DOHH2 (cell line): ENCODE measurements around the gene RPL7L1.

ENCODE experiments used
- H3F3A ChIP-seq: fragments of 200-600 bp; sonication (generic), shearing (Covaris generic); 2 replicates; pipeline ENCODE4 v1.6.0; 2016; ENCODE audit warnings: antibody characterized with exemption, mild to moderate bottlenecking; ENCODE audit not compliant: control insufficient read depth, insufficient read depth
- H3K27ac ChIP-seq: fragments of 200-600 bp; sonication (generic); 2 replicates; pipeline ENCODE4 v1.5.1; 2014; ENCODE audit warnings: low read depth, mild to moderate bottlenecking, low read length, moderate library complexity
- H3K27me3 ChIP-seq: fragments of 200-600 bp; sonication (generic); 2 replicates; pipeline ENCODE4 v1.6.1; 2014; ENCODE audit warnings: mild to moderate bottlenecking, low read length, mixed read lengths; ENCODE audit not compliant: control insufficient read depth
- H3K36me3 ChIP-seq: fragments of 200-600 bp; sonication (generic); 2 replicates; pipeline ENCODE4 v1.6.1; 2014; ENCODE audit warnings: mild to moderate bottlenecking, low read length, moderate library complexity, mixed read lengths; ENCODE audit not compliant: control insufficient read depth
- H3K4me1 ChIP-seq: fragments of 200-600 bp; sonication (generic); 2 replicates; pipeline ENCODE4 v1.6.1; 2014; ENCODE audit warnings: mild to moderate bottlenecking, low read length, mixed read lengths; ENCODE audit not compliant: control insufficient read depth
- H3K4me2 ChIP-seq: fragments of 200-600 bp; sonication (generic); 2 replicates; pipeline ENCODE4 v1.6.0; 2014; ENCODE audit warnings: mild to moderate bottlenecking, low read length, moderate library complexity
- H3K4me3 ChIP-seq: fragments of 200-600 bp; sonication (generic); 2 replicates; pipeline ENCODE4 v1.5.1; 2014; ENCODE audit warnings: mild to moderate bottlenecking, low read length, mixed read lengths
- H3K79me2 ChIP-seq: fragments of 200-600 bp; sonication (generic); 2 replicates; pipeline ENCODE4 v1.6.1; 2014; ENCODE audit warnings: mild to moderate bottlenecking, low read length, mixed read lengths; ENCODE audit not compliant: control insufficient read depth
- H3K9me2 ChIP-seq: fragments of 200-600 bp; sonication (generic); replicated peaks from 2 replicates; pipeline ENCODE4 v1.6.1; 2014; ENCODE audit warnings: mild to moderate bottlenecking, low read length, mixed read lengths; ENCODE audit not compliant: control insufficient read depth
- H3K9me3 ChIP-seq: fragments of 200-600 bp; sonication (generic); 2 replicates; pipeline ENCODE4 v1.6.1; 2014; ENCODE audit warnings: antibody characterized with exemption, low read length, mixed read lengths; ENCODE audit not compliant: control insufficient read depth, insufficient read depth
- H4K20me1 ChIP-seq: fragments of 200-600 bp; sonication (generic); 2 replicates; pipeline ENCODE4 v1.6.0; 2014; ENCODE audit warnings: low read depth, mild to moderate bottlenecking, antibody characterized with exemption, low read length, moderate library complexity; ENCODE audit not compliant: control insufficient read depth, insufficient read depth
- EZH2phosphoT487 ChIP-seq: fragments of 200-600 bp; sonication (generic); IDR thresholded peaks from 2 replicates; pipeline ENCODE4 v1.6.1; 2017; ENCODE audit warnings: borderline replicate concordance, mild to moderate bottlenecking, antibody characterized with exemption, low read length, moderate library complexity, mixed read lengths
- TF ChIP-seq, protein P1 (sequence below): fragments of 200-600 bp; sonication (generic); IDR thresholded peaks from one replicate; pipeline ENCODE4 v1.5.1; 2014; ENCODE audit warnings: antibody characterized with exemption, mild to moderate bottlenecking, low read depth, low read length; ENCODE audit not compliant: poor library complexity, severe bottlenecking

RPL7L1 gene

DNA sequence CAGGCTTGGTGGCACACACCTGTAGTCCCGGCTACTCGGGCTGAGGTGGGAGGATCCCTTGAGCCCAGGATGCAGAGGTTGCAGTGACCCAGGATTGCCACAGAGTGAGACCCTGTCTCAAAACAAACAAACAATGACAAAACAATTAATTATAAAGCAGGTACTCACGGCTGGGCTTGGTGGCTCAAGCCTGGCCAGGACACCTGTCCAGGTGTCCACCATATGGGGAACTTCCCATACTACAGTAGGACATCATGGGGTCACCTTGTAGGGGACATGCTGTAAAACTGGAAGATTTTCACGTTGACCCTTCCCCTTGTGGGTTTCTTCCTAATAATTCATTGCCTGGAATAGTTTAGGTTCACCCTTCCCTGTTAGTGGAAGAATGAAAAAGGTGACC is 30.7 kb upstream of the RPL7L1 start:
- TF ChIP-seq, protein P1, sequence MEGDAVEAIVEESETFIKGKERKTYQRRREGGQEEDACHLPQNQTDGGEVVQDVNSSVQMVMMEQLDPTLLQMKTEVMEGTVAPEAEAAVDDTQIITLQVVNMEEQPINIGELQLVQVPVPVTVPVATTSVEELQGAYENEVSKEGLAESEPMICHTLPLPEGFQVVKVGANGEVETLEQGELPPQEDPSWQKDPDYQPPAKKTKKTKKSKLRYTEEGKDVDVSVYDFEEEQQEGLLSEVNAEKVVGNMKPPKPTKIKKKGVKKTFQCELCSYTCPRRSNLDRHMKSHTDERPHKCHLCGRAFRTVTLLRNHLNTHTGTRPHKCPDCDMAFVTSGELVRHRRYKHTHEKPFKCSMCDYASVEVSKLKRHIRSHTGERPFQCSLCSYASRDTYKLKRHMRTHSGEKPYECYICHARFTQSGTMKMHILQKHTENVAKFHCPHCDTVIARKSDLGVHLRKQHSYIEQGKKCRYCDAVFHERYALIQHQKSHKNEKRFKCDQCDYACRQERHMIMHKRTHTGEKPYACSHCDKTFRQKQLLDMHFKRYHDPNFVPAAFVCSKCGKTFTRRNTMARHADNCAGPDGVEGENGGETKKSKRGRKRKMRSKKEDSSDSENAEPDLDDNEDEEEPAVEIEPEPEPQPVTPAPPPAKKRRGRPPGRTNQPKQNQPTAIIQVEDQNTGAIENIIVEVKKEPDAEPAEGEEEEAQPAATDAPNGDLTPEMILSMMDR = no peak
- no peak for TF ChIP-seq EZH2phosphoT487
- Histone ChIP-seq H3K4me3 (no peak overlapping the region), H3K9me3 (no peaks in the 10 kb centered on the region), H3K79me2 (no peaks in the 10 kb centered on the region), H3K36me3 (peaks cover 10% of the 10 kb centered on the region), H3K4me1 (no peaks in the 10 kb centered on the region), H3K27ac (no peak overlapping the region), H3K4me2 (no peak overlapping the region), H3K27me3 (no peaks in the 10 kb centered on the region), H3F3A (peaks cover 3% of the 10 kb centered on the region; the same call in 1 of the 2 replicates), H4K20me1 (0 out of 2 replicates have a peak, but pooled peaks cover 3% of the 10 kb centered on the region), H3K9me2 (no peaks in the 10 kb centered on the region)

DNA sequence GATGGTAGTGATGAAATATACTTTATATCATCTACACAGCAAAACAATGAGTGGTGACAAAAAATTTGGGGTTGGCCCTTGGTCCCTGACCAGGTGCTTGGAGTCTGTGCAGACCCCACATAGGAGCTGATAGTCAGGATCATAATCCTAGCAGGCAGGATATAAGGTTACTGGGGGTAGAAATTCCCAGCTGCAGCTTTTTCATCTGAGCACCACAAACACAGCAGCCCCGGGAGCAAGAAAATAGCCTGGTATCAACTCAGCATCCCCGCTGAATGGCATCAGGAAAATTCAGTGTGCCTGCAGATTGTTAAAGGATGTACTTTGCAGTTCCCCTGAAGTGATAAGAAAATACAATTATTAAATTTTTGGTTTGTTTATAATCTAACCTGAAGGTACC is 27.8 kb upstream of the RPL7L1 start:
- no peaks in the 10 kb centered on the region for H3K9me3 ChIP-seq
- no peak overlapping the region for H3K4me3 ChIP-seq
- H3K4me1 ChIP-seq = no peaks in the 10 kb centered on the region
- no peaks in the 10 kb centered on the region for H3K27me3 ChIP-seq
- H3K4me2 ChIP-seq = no peak overlapping the region
- H3K79me2 ChIP-seq = no peaks in the 10 kb centered on the region
- peaks cover 32% of the 10 kb centered on the region for H3K36me3 ChIP-seq
- no peaks in the 10 kb centered on the region for H3K9me2 ChIP-seq
- H3K27ac ChIP-seq = no peak overlapping the region
- no peaks in the 10 kb centered on the region for H4K20me1 ChIP-seq
- H3F3A ChIP-seq = no peaks in the 10 kb centered on the region
- no peak for TF ChIP-seq EZH2phosphoT487
- TF ChIP-seq, protein P1 = no peak

DNA sequence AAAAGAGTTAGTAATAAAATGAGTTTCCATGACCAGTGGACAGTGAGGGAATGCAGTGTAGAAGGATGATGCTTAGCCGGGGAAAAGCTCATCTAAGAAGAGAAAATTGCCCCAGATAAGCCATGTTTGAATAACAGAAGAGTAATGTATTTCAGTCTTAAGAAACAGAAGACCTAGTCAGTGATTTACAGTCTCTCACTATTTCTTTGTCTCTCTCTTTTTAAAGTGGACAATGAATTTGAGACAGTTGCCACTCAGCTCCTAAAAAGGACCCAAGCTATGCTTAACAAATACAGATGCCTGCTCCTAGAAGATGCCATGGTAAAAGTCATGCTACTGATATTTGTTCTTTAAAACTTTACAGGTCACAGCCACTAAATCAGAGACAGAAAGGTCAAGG is 19.4 kb upstream of the RPL7L1 start:
- no peaks in the 10 kb centered on the region for H3K4me1 ChIP-seq
- no peak overlapping the region for H3K27ac ChIP-seq
- no peaks in the 10 kb centered on the region for H3K9me3 ChIP-seq
- H3K4me3 ChIP-seq = no peak overlapping the region
- no peak for TF ChIP-seq EZH2phosphoT487
- TF ChIP-seq, protein P1 = no peak
- H3K9me2 ChIP-seq = no peaks in the 10 kb centered on the region
- no peaks in the 10 kb centered on the region for H3K79me2 ChIP-seq
- peaks cover 57% of the 10 kb centered on the region for H3K36me3 ChIP-seq
- no peaks in the 10 kb centered on the region for H3K27me3 ChIP-seq
- H3K4me2 ChIP-seq = no peak overlapping the region
- no peaks in the 10 kb centered on the region for H3F3A ChIP-seq
- no peaks in the 10 kb centered on the region for H4K20me1 ChIP-seq

DNA sequence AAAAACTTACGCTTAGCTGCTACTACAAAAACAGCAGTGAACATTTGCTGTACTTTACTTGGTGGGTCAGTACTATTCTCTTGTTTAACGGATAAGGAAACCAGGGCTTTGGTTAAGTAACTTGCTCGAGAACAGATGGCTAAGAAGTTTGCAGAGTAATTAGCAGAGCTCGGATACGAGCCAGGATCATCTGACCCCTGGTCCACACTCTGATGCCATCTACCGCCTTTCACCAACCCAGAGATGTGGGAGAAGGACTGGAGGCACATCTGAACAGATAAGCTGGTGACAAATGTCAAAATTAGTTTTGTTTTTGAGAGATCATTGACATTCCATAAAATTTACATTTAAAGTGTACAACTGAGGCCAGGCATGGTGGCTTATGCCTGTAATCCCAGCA is 18.9 kb upstream of the RPL7L1 start:
- no peaks in the 10 kb centered on the region for H3K27me3 ChIP-seq
- no peak overlapping the region for H3K27ac ChIP-seq
- no peaks in the 10 kb centered on the region for H3K9me2 ChIP-seq
- H4K20me1 ChIP-seq = no peaks in the 10 kb centered on the region
- no peak overlapping the region for H3K4me2 ChIP-seq
- no peak overlapping the region for H3K4me3 ChIP-seq
- H3F3A ChIP-seq = no peaks in the 10 kb centered on the region
- no peaks in the 10 kb centered on the region for H3K4me1 ChIP-seq
- H3K9me3 ChIP-seq = no peaks in the 10 kb centered on the region
- TF ChIP-seq EZH2phosphoT487 = no peak
- TF ChIP-seq, protein P1 = no peak
- H3K36me3 ChIP-seq = peaks cover 55% of the 10 kb centered on the region
- no peaks in the 10 kb centered on the region for H3K79me2 ChIP-seq
